IMR-90 (cell line): ENCODE measurements around the gene ARMH2. TPM values are rescaled to one million over a fixed set of nuclear protein-coding genes. Genes with fewer than 3 reads are reported as not detected.

Experiments used
- ATAC-seq: fragments of 200-7000 bp; cut with Tn5 transposase; 2 replicates; pipeline ENCODE4 v1.9.1; 2020; ENCODE audit warnings: low read depth, mild to moderate bottlenecking, moderate library complexity
- Bru-seq: library from RNA; stranded (reverse); fragments of 400-500 nt; gene quantifications from one replicate; lab custom pipeline; 2021; lab: Mats Ljungman, UMichigan
- BruChase-seq, 2 experiments: library from RNA; stranded (reverse); fragments of 400-500 nt; gene quantifications; one replicate each; lab custom pipeline; 2021; lab: Mats Ljungman, UMichigan
- BruUV-seq: library from RNA; stranded (reverse); fragments of 400-500 nt; replicated peaks from 2 replicates; lab custom pipeline; 2021; lab: Mats Ljungman, UMichigan
- CTCF ChIA-PET: fragments of 300-600 bp; formaldehyde crosslinking; extraction: SDS; loops from one replicate; lab custom pipeline; 2021; ENCODE audit warnings: antibody characterized with exemption; lab: Yijun Ruan, JAX
- POLR2A ChIA-PET: fragments of 300-600 bp; sonication (Branson Sonifier 250); formaldehyde crosslinking; loops from one replicate; lab custom pipeline; 2022; ENCODE audit warnings: antibody characterized with exemption; ENCODE audit not compliant: unreplicated experiment; lab: Charles Lee
- DNase-seq: peaks from one replicate; pipeline ENCODE4 v3.0.0; 2013
- H2AFZ ChIP-seq: replicated peaks from 2 replicates; pipeline ENCODE3; 2013; ENCODE audit warnings: low read length, mild to moderate bottlenecking; ENCODE audit not compliant: poor library complexity
- H2AK5ac ChIP-seq: 2 replicates; pipeline ENCODE4 v1.6.1; 2013; ENCODE audit warnings: low read depth, low read length, inconsistent platforms
- H2AK9ac ChIP-seq: replicated peaks from 2 replicates; pipeline ENCODE3; 2013; ENCODE audit warnings: mild to moderate bottlenecking, low read depth, low read length, moderate library complexity; ENCODE audit not compliant: poor library complexity
- H2BK120ac ChIP-seq: 2 replicates; pipeline ENCODE4 v1.6.1; 2013; ENCODE audit warnings: low read depth, low read length, inconsistent platforms
- H2BK15ac ChIP-seq: 3 replicates; pipeline ENCODE4 v1.6.1; 2013; ENCODE audit warnings: low read depth, low read length, inconsistent platforms
- H2BK20ac ChIP-seq: 2 replicates; pipeline ENCODE4 v1.6.1; 2013; ENCODE audit warnings: low read depth, mild to moderate bottlenecking, inconsistent platforms, low read length, moderate library complexity
- H2BK5ac ChIP-seq: 2 replicates; pipeline ENCODE4 v1.6.1; 2013; ENCODE audit warnings: mild to moderate bottlenecking, low read depth, low read length, inconsistent platforms; ENCODE audit not compliant: poor library complexity, severe bottlenecking
- H3K14ac ChIP-seq: replicated peaks from 2 replicates; pipeline ENCODE4 v1.6.1; 2013; ENCODE audit warnings: low read depth, low read length, inconsistent platforms
- H3K18ac ChIP-seq: 2 replicates; pipeline ENCODE4 v1.6.1; 2013; ENCODE audit warnings: low read depth, low read length, control low read depth
- H3K23ac ChIP-seq: 2 replicates; pipeline ENCODE4 v1.6.1; 2013; ENCODE audit warnings: low read depth, low read length, inconsistent platforms
- H3K27ac ChIP-seq: 2 replicates; pipeline ENCODE4 v1.5.1; 2013; ENCODE audit warnings: mild to moderate bottlenecking, control low read depth, low read length; ENCODE audit not compliant: insufficient read depth
- H3K27me3 ChIP-seq: 2 replicates; pipeline ENCODE4 v1.6.1; 2013; ENCODE audit warnings: low read length; ENCODE audit not compliant: control insufficient read depth, insufficient read depth
- H3K36me3 ChIP-seq: 2 replicates; pipeline ENCODE4 v1.6.1; 2013; ENCODE audit warnings: low read length, mixed read lengths; ENCODE audit not compliant: control insufficient read depth, insufficient read depth
- H3K4ac ChIP-seq: 2 replicates; pipeline ENCODE4 v1.6.1; 2013; ENCODE audit warnings: low read depth, low read length, inconsistent platforms
- H3K4me1 ChIP-seq: 2 replicates; pipeline ENCODE4 v1.6.1; 2013; ENCODE audit warnings: low read length, mixed read lengths; ENCODE audit not compliant: control insufficient read depth, insufficient read depth
- H3K4me2 ChIP-seq: 2 replicates; pipeline ENCODE4 v1.6.1; 2013; ENCODE audit warnings: low read depth, mild to moderate bottlenecking, control low read depth, low read length, moderate library complexity
- H3K4me3 ChIP-seq: 2 replicates; pipeline ENCODE4 v1.5.1; 2013; ENCODE audit warnings: low read depth, mild to moderate bottlenecking, control low read depth, low read length, moderate library complexity; ENCODE audit not compliant: insufficient read depth
- H3K56ac ChIP-seq: 2 replicates; pipeline ENCODE4 v1.6.1; 2013; ENCODE audit warnings: low read length, inconsistent platforms; ENCODE audit not compliant: insufficient read depth; ENCODE audit errors: extremely low read depth
- H3K79me1 ChIP-seq, 2 experiments: 2 replicates each; pipeline ENCODE4 v1.6.1; 2013; ENCODE audit warnings: low read length in 2 of 2, inconsistent platforms in 1 of 2, low read depth in 1 of 2
- H3K9ac ChIP-seq: 2 replicates; pipeline ENCODE4 v1.6.1; 2013; ENCODE audit warnings: low read depth, low read length, control low read depth
- H3K9me1 ChIP-seq: 2 replicates; pipeline ENCODE4 v1.6.1; 2013; ENCODE audit warnings: low read length, inconsistent platforms; ENCODE audit not compliant: insufficient read depth
- H3K9me3 ChIP-seq: 2 replicates; pipeline ENCODE4 v1.6.1; 2013; ENCODE audit warnings: low read length; ENCODE audit not compliant: control insufficient read depth, insufficient read depth
- H4K20me1 ChIP-seq: 2 replicates; pipeline ENCODE4 v1.6.1; 2013; ENCODE audit warnings: low read length, inconsistent platforms; ENCODE audit not compliant: insufficient read depth
- H4K5ac ChIP-seq: 2 replicates; pipeline ENCODE4 v1.6.1; 2013; ENCODE audit warnings: mild to moderate bottlenecking, low read depth, low read length, control low read depth
- H4K8ac ChIP-seq, 2 experiments: 2 replicates each; pipeline ENCODE4 v1.6.1; 2013; ENCODE audit warnings: low read depth in 2 of 2, low read length in 2 of 2, control low read depth in 1 of 2, inconsistent platforms in 1 of 2
- H4K91ac ChIP-seq: 2 replicates; pipeline ENCODE4 v1.6.1; 2013; ENCODE audit warnings: low read depth, low read length, inconsistent platforms; ENCODE audit not compliant: insufficient read depth
- BHLHE40 ChIP-seq: fragments of 150-350 bp; IDR thresholded peaks from 2 replicates; pipeline ENCODE4 v1.6.1; 2016; ENCODE audit warnings: mild to moderate bottlenecking, low read depth, low read length
- CEBPB ChIP-seq: IDR thresholded peaks from 2 replicates; pipeline ENCODE4 v1.6.1; 2012; ENCODE audit warnings: low read depth, low read length, improper control_type of control experiment
- FOS ChIP-seq: fragments of 150-350 bp; IDR thresholded peaks from 2 replicates; pipeline ENCODE4 v1.6.1; 2016; ENCODE audit warnings: low read depth, low read length
- MAZ ChIP-seq: IDR thresholded peaks from 2 replicates; pipeline ENCODE4 v1.6.1; 2012; ENCODE audit warnings: low read depth, mild to moderate bottlenecking, low read length, improper control_type of control experiment, moderate library complexity, borderline replicate concordance
- NFE2L2 ChIP-seq: fragments of 150-350 bp; IDR thresholded peaks from 2 replicates; pipeline ENCODE4 v1.6.1; 2016; ENCODE audit warnings: low read depth, mild to moderate bottlenecking, low read length
- POLR2A ChIP-seq: IDR thresholded peaks from 2 replicates; pipeline ENCODE4 v1.6.1; 2012; ENCODE audit warnings: mild to moderate bottlenecking, low read depth, low read length
- RAD21 ChIP-seq: IDR thresholded peaks from 2 replicates; pipeline ENCODE4 v1.6.1; 2012; ENCODE audit warnings: low read length, improper control_type of control experiment
- RCOR1 ChIP-seq: IDR thresholded peaks from 2 replicates; pipeline ENCODE4 v1.6.1; 2012; ENCODE audit warnings: mild to moderate bottlenecking, low read length, improper control_type of control experiment; ENCODE audit not compliant: insufficient replicate concordance
- RFX5 ChIP-seq: IDR thresholded peaks from 2 replicates; pipeline ENCODE4 v1.8.0; 2012; ENCODE audit warnings: low read depth, mild to moderate bottlenecking, low read length, moderate library complexity
- SMC3 ChIP-seq: fragments of 150-350 bp; IDR thresholded peaks from 2 replicates; pipeline ENCODE4 v1.6.1; 2016; ENCODE audit warnings: low read depth, mild to moderate bottlenecking, antibody characterized with exemption, low read length, moderate library complexity
- WGBS, 2 experiments: methylation state at CpG; one replicate each; pipeline versions ENCODE4 v1.1.5 to v1.1.7; 2013; ENCODE audit warnings: missing lambda C conversion rate in 2 of 2; ENCODE audit not compliant: insufficient read length in 1 of 2; ENCODE audit errors: extremely low coverage in 2 of 2; 5-methylcytosine and 5-hydroxymethylcytosine counted together
- dilution Hi-C: fragments of 300-500 bp; cut with HindIII; formaldehyde crosslinking; loops from one replicate; pipeline ENCODE4 v1.14.3; 2018; ENCODE audit warnings: low sequenced_read_pairs; ENCODE audit not compliant: unreplicated experiment
- in situ Hi-C: fragments of 300-500 bp; cut with MboI; formaldehyde crosslinking; loops from 3 replicates; pipeline ENCODE4 v1.14.3; 2019; ENCODE audit warnings: low sequenced_read_pairs, inconsistent platforms, mixed read lengths
- intact Hi-C: fragments of 100-400 bp; cut with micrococcal nuclease; formaldehyde crosslinking; loops from 2 replicates; pipeline ENCODE4 v1.10.0; 2022
- long read RNA-seq: library from polyadenylated mRNA; unstranded; transcript quantifications from one replicate; pipeline ENCODE4 v2.0.0, GENCODE V29; 2021; ENCODE audit not compliant: unreplicated experiment
- polyA plus RNA-seq, 3 experiments: library from polyadenylated mRNA; depleted of rRNA; stranded (reverse); fragments of >200 nt; gene quantifications; 2 replicates each; pipeline ENCODE4 v1.2.3, GENCODE V29; 2012; ENCODE audit warnings: low replicate concordance in 1 of 3
- total RNA-seq: library from RNA; depleted of rRNA; stranded (reverse); fragments of >200 nt; gene quantifications from 2 replicates; pipeline ENCODE4 v1.2.3, GENCODE V29; 2012; rRNA removed
- TF ChIP-seq, protein P1 (sequence below): fragments of 150-350 bp; IDR thresholded peaks from 2 replicates; pipeline ENCODE4 v1.6.1; 2017; ENCODE audit warnings: mild to moderate bottlenecking, antibody characterized with exemption, low read length, low read depth
- TF ChIP-seq, protein P2 (sequence below): fragments of 150-350 bp; IDR thresholded peaks from 2 replicates; pipeline ENCODE4 v1.6.1; 2016; ENCODE audit warnings: low read depth, mild to moderate bottlenecking, low read length, moderate library complexity, borderline replicate concordance
- TF ChIP-seq, protein P3 (sequence below): conservative IDR thresholded peaks from 2 replicates; pipeline ENCODE4 v1.5.1; 2012; ENCODE audit warnings: mild to moderate bottlenecking, low read depth, low read length, improper control_type of control experiment

The ARMH2 gene
- not detected in 2 replicates for total RNA-seq
- polyA plus RNA-seq (2012; rRNA removed), result not detected in 2 replicates
- polyA plus RNA-seq (2012; cell fraction: cytosol; rRNA removed), result not detected in 2 replicates
- polyA plus RNA-seq (2012; cell fraction: nucleus; rRNA removed; ENCODE audit: low replicate concordance), result not detected in 2 replicates
- percentile 23 among the genes with signal in this experiment for Bru-seq, nascent RNA
- BruChase-seq, experiment 1, labeled RNA remaining after a 6-hour chase, result not detected
- not detected for BruChase-seq, experiment 2, labeled RNA remaining after a 2-hour chase
- long read RNA-seq, result 0 reads

DNA sequence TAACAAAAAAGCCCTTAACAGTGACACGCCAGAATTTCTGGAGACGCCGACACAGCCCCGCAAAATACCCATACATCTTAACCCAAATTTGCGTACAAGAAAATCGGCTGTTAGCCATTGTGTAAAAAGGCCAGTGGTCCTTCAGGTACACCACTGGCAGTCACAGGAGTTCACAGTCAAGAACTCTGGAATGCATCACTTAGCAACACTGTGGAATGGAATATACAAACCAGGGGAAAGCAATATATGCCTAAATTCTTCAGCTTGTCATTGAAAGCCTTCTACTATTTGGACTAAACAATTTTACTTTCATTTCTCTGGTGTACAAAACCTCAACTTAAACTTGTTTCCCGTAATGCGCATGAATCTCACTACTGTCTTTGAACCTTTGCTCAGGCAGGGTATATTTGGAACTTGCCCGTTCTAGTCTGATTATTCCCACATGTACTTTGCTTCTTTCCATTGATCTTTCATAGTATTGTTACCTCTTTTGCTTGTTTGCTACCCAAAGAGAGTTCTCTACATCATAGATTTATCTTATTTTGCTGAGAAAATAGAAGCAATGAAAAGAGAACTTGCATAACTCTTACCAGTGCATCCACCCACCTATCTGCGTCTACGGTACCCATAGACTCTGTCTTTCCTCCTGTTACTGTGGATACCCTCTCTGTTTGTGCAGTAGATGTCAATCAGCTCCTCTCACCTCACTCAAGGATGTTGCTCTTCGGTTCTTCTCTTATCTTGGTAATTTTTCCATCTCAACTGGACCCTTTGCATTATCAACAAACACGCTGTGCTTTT is at the start of gene ARMH2:
Gene ARMH2 (minus strand): TSS at position 178 of the 801 bp plus-strand sequence. CDS start 60 bp downstream, at position 118.
- H3K79me1 ChIP-seq, result no peaks in the 10 kb centered on the region
- H4K91ac ChIP-seq, result no peak within 1 kb of the TSS
- H2BK120ac ChIP-seq, result no peak within 1 kb of the TSS
- H2BK15ac ChIP-seq, result no peak within 1 kb of the TSS
- H4K5ac ChIP-seq, result no peak within 1 kb of the TSS; the same call in 1 of the 2 replicates
- no peak within 1 kb of the TSS for H3K4me3 ChIP-seq
- dilution Hi-C loops, result no loop called here
- no peak within 1 kb of the TSS for H2AK9ac ChIP-seq
- no peak within 1 kb of the TSS for H2BK5ac ChIP-seq
- ChIA-PET POLR2A (no interaction called here), CTCF (no interaction called here)
- no peaks in the 10 kb centered on the region for H3K27me3 ChIP-seq
- no peak within 1 kb of the TSS for H2BK20ac ChIP-seq
- H2AFZ ChIP-seq, result no peak within 1 kb of the TSS
- no peak within 1 kb of the TSS for H3K56ac ChIP-seq
- no peak within 1 kb of the TSS for H3K23ac ChIP-seq
- no peak within 1 kb of the TSS for H2AK5ac ChIP-seq
- no peaks in the 10 kb centered on the region for H3K36me3 ChIP-seq
- H3K9me1 ChIP-seq, result no peaks in the 10 kb centered on the region
- H4K20me1 ChIP-seq, result no peaks in the 10 kb centered on the region
- no peaks in the 10 kb centered on the region for H3K9me3 ChIP-seq
- peak within 1 kb of the TSS; percentile 51; the same call in 1 of the 2 replicates for H3K4me2 ChIP-seq
- ATAC-seq, result peak; percentile 62
- no peak within 1 kb of the TSS for H3K4ac ChIP-seq
- in situ Hi-C loops, result no loop called here
- WGBS, 2 experiments, result 68% methylated on average over 4 of the region's 13 CpGs; no CpG with 5 or more reads in 1 of the 2 experiments
- intact Hi-C loops, result loop anchor here (5.0 kb wide), 1 partner anchor 33 kb away; no protein-coding TSS in a partner anchor
- peaks cover 10% of the 10 kb centered on the region for H3K4me1 ChIP-seq
- H3K18ac ChIP-seq, result no peak within 1 kb of the TSS
- no peak within 1 kb of the TSS for H4K8ac ChIP-seq
- BruUV-seq, result no TSS peak
- no peak within 1 kb of the TSS for H3K27ac ChIP-seq
- no peak within 1 kb of the TSS; the same call in 1 of the 2 replicates for H3K14ac ChIP-seq
- H3K9ac ChIP-seq, result no peak within 1 kb of the TSS
- DNase-seq, result peak; percentile 45
- TF ChIP-seq CEBPB (no peak), RCOR1 (no peak), MAZ (no peak), RFX5 (no peak), RAD21 (no peak), BHLHE40 (no peak), NFE2L2 (no peak), FOS (no peak), POLR2A (no peak), SMC3 (no peak)
- TF ChIP-seq, protein P1, sequence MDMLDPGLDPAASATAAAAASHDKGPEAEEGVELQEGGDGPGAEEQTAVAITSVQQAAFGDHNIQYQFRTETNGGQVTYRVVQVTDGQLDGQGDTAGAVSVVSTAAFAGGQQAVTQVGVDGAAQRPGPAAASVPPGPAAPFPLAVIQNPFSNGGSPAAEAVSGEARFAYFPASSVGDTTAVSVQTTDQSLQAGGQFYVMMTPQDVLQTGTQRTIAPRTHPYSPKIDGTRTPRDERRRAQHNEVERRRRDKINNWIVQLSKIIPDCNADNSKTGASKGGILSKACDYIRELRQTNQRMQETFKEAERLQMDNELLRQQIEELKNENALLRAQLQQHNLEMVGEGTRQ, result no peak
- TF ChIP-seq, protein P2, sequence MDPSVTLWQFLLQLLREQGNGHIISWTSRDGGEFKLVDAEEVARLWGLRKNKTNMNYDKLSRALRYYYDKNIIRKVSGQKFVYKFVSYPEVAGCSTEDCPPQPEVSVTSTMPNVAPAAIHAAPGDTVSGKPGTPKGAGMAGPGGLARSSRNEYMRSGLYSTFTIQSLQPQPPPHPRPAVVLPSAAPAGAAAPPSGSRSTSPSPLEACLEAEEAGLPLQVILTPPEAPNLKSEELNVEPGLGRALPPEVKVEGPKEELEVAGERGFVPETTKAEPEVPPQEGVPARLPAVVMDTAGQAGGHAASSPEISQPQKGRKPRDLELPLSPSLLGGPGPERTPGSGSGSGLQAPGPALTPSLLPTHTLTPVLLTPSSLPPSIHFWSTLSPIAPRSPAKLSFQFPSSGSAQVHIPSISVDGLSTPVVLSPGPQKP, result no peak
- TF ChIP-seq, protein P3, sequence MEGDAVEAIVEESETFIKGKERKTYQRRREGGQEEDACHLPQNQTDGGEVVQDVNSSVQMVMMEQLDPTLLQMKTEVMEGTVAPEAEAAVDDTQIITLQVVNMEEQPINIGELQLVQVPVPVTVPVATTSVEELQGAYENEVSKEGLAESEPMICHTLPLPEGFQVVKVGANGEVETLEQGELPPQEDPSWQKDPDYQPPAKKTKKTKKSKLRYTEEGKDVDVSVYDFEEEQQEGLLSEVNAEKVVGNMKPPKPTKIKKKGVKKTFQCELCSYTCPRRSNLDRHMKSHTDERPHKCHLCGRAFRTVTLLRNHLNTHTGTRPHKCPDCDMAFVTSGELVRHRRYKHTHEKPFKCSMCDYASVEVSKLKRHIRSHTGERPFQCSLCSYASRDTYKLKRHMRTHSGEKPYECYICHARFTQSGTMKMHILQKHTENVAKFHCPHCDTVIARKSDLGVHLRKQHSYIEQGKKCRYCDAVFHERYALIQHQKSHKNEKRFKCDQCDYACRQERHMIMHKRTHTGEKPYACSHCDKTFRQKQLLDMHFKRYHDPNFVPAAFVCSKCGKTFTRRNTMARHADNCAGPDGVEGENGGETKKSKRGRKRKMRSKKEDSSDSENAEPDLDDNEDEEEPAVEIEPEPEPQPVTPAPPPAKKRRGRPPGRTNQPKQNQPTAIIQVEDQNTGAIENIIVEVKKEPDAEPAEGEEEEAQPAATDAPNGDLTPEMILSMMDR, result no peak
